ENCODE results near the gene CLTC. TPM values are rescaled to one million over a fixed set of nuclear protein-coding genes. Genes with fewer than 3 reads are reported as not detected.

The CLTC gene
- total RNA-seq, 1 experiment from 2014 or later = 283 TPM

GRCh38 chr17:59684967-59685366, 65.3 kb downstream of the CLTC start (continued):
- TF ChIP-seq HMGXB4 (CRISPR knock-in tag; IDR thresholded peaks at IDR 0.05) (no peak), TCF7 (CRISPR knock-in tag; IDR thresholded peaks at IDR 0.05; ENCODE audit: low read depth) (no peak), TEAD1 (CRISPR knock-in tag; IDR thresholded peaks at IDR 0.05) (no peak), JAZF1 (CRISPR knock-in tag; IDR thresholded peaks at IDR 0.05) (no peak), ESRRA (CRISPR knock-in tag; IDR thresholded peaks at IDR 0.05; ENCODE audit: borderline replicate concordance) (no peak)

GRCh38 chr17:59688008-59688407, 68.3 kb downstream of the CLTC start:
- Mint-ChIP-seq H3K9me3 (no peaks in the 10 kb centered on the region), H3K4me3 (no peak overlapping the region), H3K4me1 (no peaks in the 10 kb centered on the region), H3K36me3 (peaks cover 66% of the 10 kb centered on the region), H3K27ac (peak overlapping the region; percentile 86; the same call in 1 of the 2 replicates), H3K27me3 (ENCODE audit: low read depth) (no peaks in the 10 kb centered on the region)
- DNase-seq (ENCODE audit: low spot score) (no peak), ATAC-seq (no peak)
- POLR2A ChIA-PET = no interaction called here
- CTCF ChIA-PET = no interaction called here
- TF ChIP-seq SMAD4 (CRISPR knock-in tag; IDR thresholded peaks at IDR 0.05) (no peak), AR (CRISPR knock-in tag; IDR thresholded peaks at IDR 0.05) (no peak), IRF2 (CRISPR knock-in tag; IDR thresholded peaks at IDR 0.05; ENCODE audit: borderline replicate concordance, low read depth) (no peak), ZNF317 (CRISPR knock-in tag; IDR thresholded peaks at IDR 0.05; ENCODE audit: borderline replicate concordance, low read depth) (no peak), RORB (CRISPR knock-in tag; IDR thresholded peaks at IDR 0.05) (no peak), ZMAT4 (CRISPR knock-in tag; IDR thresholded peaks at IDR 0.05) (no peak)

GRCh38 chr17:59688496-59688895, 68.8 kb downstream of the CLTC start:
- Mint-ChIP-seq H3K27me3 (ENCODE audit: low read depth) (no peaks in the 10 kb centered on the region), H3K4me1 (no peaks in the 10 kb centered on the region), H3K27ac (no peak overlapping the region), H3K9me3 (no peaks in the 10 kb centered on the region), H3K36me3 (peaks cover 63% of the 10 kb centered on the region), H3K4me3 (no peak overlapping the region)
- ATAC-seq (no peak), DNase-seq (ENCODE audit: low spot score) (no peak)
- TF ChIP-seq NR3C1 (CRISPR knock-in tag; conservative IDR thresholded peaks at IDR 0.05; ENCODE audit: low read depth) (no peak), ATF2 (CRISPR knock-in tag; IDR thresholded peaks at IDR 0.05; ENCODE audit: borderline replicate concordance, low read depth) (no peak), GABPB1 (CRISPR knock-in tag; IDR thresholded peaks at IDR 0.05) (no peak), AR (CRISPR knock-in tag; IDR thresholded peaks at IDR 0.05) (no peak), NFYB (CRISPR knock-in tag; conservative IDR thresholded peaks at IDR 0.05; ENCODE audit: low read depth) (no peak), TEAD1 (CRISPR knock-in tag; IDR thresholded peaks at IDR 0.05) (no peak), NR2C2 (CRISPR knock-in tag; IDR thresholded peaks at IDR 0.05) (no peak)
- CTCF ChIA-PET = no interaction called here
- POLR2A ChIA-PET = no interaction called here

Data from WTC11 (cell line).